CD14-positive monocyte (primary cell): ENCODE measurements around the gene PIGB. TPM values are rescaled to one million over a fixed set of nuclear protein-coding genes. Genes with fewer than 3 reads are reported as not detected.

Experiments
- DNase-seq, 3 donors: peaks; one replicate each; pipeline ENCODE4 v3.0.0-alpha.2; 2011 to 2022
- H2AFZ ChIP-seq: 2 replicates; pipeline ENCODE4 v1.6.0; 2012; ENCODE audit warnings: mild to moderate bottlenecking, low read depth, low read length, inconsistent platforms; ENCODE audit not compliant: insufficient read depth, poor library complexity, severe bottlenecking
- H3K27ac ChIP-seq, 2 donors: 1 replicate in 1 of 2; 2 replicates in 1 of 2; pipeline ENCODE4 v1.5.1; 2012 to 2013; ENCODE audit warnings: low read length in 2 of 2, control low read depth in 1 of 2, inconsistent platforms in 1 of 2, low read depth in 1 of 2, mild to moderate bottlenecking in 1 of 2
- H3K27me3 ChIP-seq, 2 donors: one replicate each; pipeline versions ENCODE4 v1.6.0 to v1.6.1; 2011 to 2013; ENCODE audit warnings: low read length in 2 of 2; ENCODE audit not compliant: control insufficient read depth in 2 of 2, insufficient read depth in 2 of 2
- H3K36me3 ChIP-seq, 2 donors: replicated peaks in 1 of 2; 1 replicate in 1 of 2; 2 replicates in 1 of 2; pipeline versions ENCODE4 v1.5.1 to v1.6.1; 2012 to 2013; ENCODE audit warnings: low read length in 2 of 2, control low read depth in 1 of 2, inconsistent platforms in 1 of 2, mild to moderate bottlenecking in 1 of 2; ENCODE audit not compliant: insufficient read depth in 2 of 2, control insufficient read depth in 1 of 2
- H3K4me1 ChIP-seq, 2 donors: 1 replicate in 1 of 2; 2 replicates in 1 of 2; pipeline versions ENCODE4 v1.5.1 to v1.6.1; 2012 to 2013; ENCODE audit warnings: low read length in 2 of 2, control low read depth in 1 of 2, inconsistent platforms in 1 of 2, mild to moderate bottlenecking in 1 of 2, moderate library complexity in 1 of 2; ENCODE audit not compliant: insufficient read depth in 2 of 2, control insufficient read depth in 1 of 2
- H3K4me2 ChIP-seq: replicated peaks from 2 replicates; pipeline ENCODE3; 2012; ENCODE audit warnings: low read length, moderate library complexity, mild to moderate bottlenecking; ENCODE audit not compliant: poor library complexity, severe bottlenecking; ENCODE audit errors: extremely low read depth
- H3K4me3 ChIP-seq, 3 experiments: fragments of 200-600 bp in 1 of 3; sonication (generic) in 1 of 3; replicated peaks in 1 of 3; 1 replicate in 2 of 3; 2 replicates in 1 of 3; pipeline ENCODE4 v1.5.1; 2011 to 2013; ENCODE audit warnings: low read length in 3 of 3, mild to moderate bottlenecking in 3 of 3, control low read depth in 2 of 3, low read depth in 2 of 3, inconsistent platforms in 1 of 3, moderate library complexity in 1 of 3
- H3K79me2 ChIP-seq: 2 replicates; pipeline ENCODE4 v1.6.0; 2012; ENCODE audit warnings: mild to moderate bottlenecking, control low read depth, inconsistent platforms, low read length, moderate library complexity; ENCODE audit not compliant: insufficient read depth
- H3K9ac ChIP-seq: 2 replicates; pipeline ENCODE4 v1.6.0; 2017; ENCODE audit warnings: low read length, mild to moderate bottlenecking; ENCODE audit not compliant: insufficient read depth, poor library complexity, severe bottlenecking
- H3K9me3 ChIP-seq, 2 donors: replicated peaks in 1 of 2; 1 replicate in 1 of 2; 2 replicates in 1 of 2; pipeline versions ENCODE4 v1.5.1 to v1.6.1; 2012 to 2013; ENCODE audit warnings: low read length in 2 of 2, control low read depth in 1 of 2; ENCODE audit not compliant: control insufficient read depth in 1 of 2, insufficient read depth in 1 of 2
- H4K20me1 ChIP-seq: 2 replicates; pipeline ENCODE4 v1.6.0; 2012; ENCODE audit warnings: mild to moderate bottlenecking, low read length, control low read depth, moderate library complexity; ENCODE audit not compliant: insufficient read depth
- H3K27ac Mint-ChIP-seq, 7 donors: one replicate each; pipeline ENCODE4 v1.8.0; 2020; ENCODE audit warnings: mild to moderate bottlenecking in 7 of 7, mixed read lengths in 7 of 7, moderate library complexity in 6 of 7, inconsistent platforms in 2 of 7
- H3K27me3 Mint-ChIP-seq, 3 donors: one replicate each; pipeline ENCODE4 v1.8.0; 2021 to 2022; ENCODE audit warnings: low read depth in 3 of 3, mild to moderate bottlenecking in 3 of 3, mixed read lengths in 3 of 3, moderate library complexity in 3 of 3, inconsistent platforms in 1 of 3
- H3K36me3 Mint-ChIP-seq, 2 donors: one replicate each; pipeline ENCODE4 v1.8.0; 2020; ENCODE audit warnings: mixed read lengths in 2 of 2, inconsistent platforms in 1 of 2, mild to moderate bottlenecking in 1 of 2
- H3K4me1 Mint-ChIP-seq: one replicate; pipeline ENCODE4 v1.8.0; 2020; ENCODE audit warnings: mild to moderate bottlenecking, mixed read lengths
- H3K4me3 Mint-ChIP-seq, 2 donors: one replicate each; pipeline ENCODE4 v1.8.0; 2020; ENCODE audit warnings: mild to moderate bottlenecking in 2 of 2, mixed read lengths in 2 of 2, moderate library complexity in 1 of 2
- H3K9me3 Mint-ChIP-seq, 7 donors: one replicate each; pipeline ENCODE4 v1.8.0; 2020 to 2022; ENCODE audit warnings: mixed read lengths in 7 of 7, mild to moderate bottlenecking in 6 of 7, moderate library complexity in 6 of 7, inconsistent platforms in 2 of 7
- CTCF ChIP-seq: fragments of 200-600 bp; IDR thresholded peaks from one replicate; pipeline ENCODE4 v1.8.0; 2022; ENCODE audit warnings: antibody characterized with exemption, mild to moderate bottlenecking
- WGBS: methylation state at CpG from one replicate; pipeline ENCODE4 v1.1.5; 2013; ENCODE audit warnings: missing lambda C conversion rate; ENCODE audit not compliant: insufficient coverage; 5-methylcytosine and 5-hydroxymethylcytosine counted together
- intact Hi-C, 2 donors: fragments of 100-400 bp; cut with micrococcal nuclease; formaldehyde crosslinking; loops; one replicate each; pipeline versions ENCODE4 v1.15.0 to v1.15.1; 2023
- polyA plus RNA-seq, 3 donors: library from polyadenylated mRNA; depleted of rRNA in 1 of 3; unstranded in 2 of 3; stranded (reverse) in 1 of 3; fragments of 300-500 nt in 2 of 3; fragments of >200 nt in 1 of 3; fragmentation: Illumina TruSeq in 2 of 3; gene quantifications; 1 replicate in 2 of 3; 2 replicates in 1 of 3; pipeline ENCODE4 v1.2.3, GENCODE V29; 2012 to 2021

The PIGB gene
- polyA plus RNA-seq, 3 donors, result 15.3 to 16.8 (median 15.8) TPM

GRCh38 chr15:55401786-55402246 lies 82.8 kb downstream of the PIGB start:
- peak in 1 of 3 donors; percentile 6 for DNase-seq
- Histone ChIP-seq H3K4me2 (peak overlapping the region; percentile 66), H2AFZ (peak overlapping the region; percentile 48), H3K4me3 (peak overlapping the region in 1 of 3 experiments; percentile 48), H3K79me2 (peaks cover 91% of the 10 kb centered on the region), H3K36me3 (peaks cover 0 to 28% of the 10 kb centered on the region in 2 donors), H3K27ac (peak overlapping the region; percentile 82 to 84), H4K20me1 (peaks cover 5% of the 10 kb centered on the region), H3K9me3 (no peaks in the 10 kb centered on the region), H3K9ac (no peak overlapping the region), H3K27me3 (no peaks in the 10 kb centered on the region), H3K4me1 (peaks cover 53 to 70% of the 10 kb centered on the region in 2 donors)
- TF ChIP-seq CTCF, result no peak
- H3K9me3 Mint-ChIP-seq, result peaks cover 0 to 8% (median 0%) of the 10 kb centered on the region in 7 donors
- H3K27ac Mint-ChIP-seq, result peak overlapping the region; percentile 74 to 93 (median 90)
- peaks cover 82% of the 10 kb centered on the region for H3K4me1 Mint-ChIP-seq
- H3K36me3 Mint-ChIP-seq, result peaks cover 20 to 23% of the 10 kb centered on the region in 2 donors
- intact Hi-C loops, result loop anchor here in 1 of 2 donors (10.0 kb wide), 2 partner anchors 77 to 177 kb away; no protein-coding TSS in a partner anchor
- peaks cover 0 to 1% (median 0%) of the 10 kb centered on the region in 3 donors for H3K27me3 Mint-ChIP-seq
- 14% methylated on average over 1 of the region's 1 CpG for WGBS
- H3K4me3 Mint-ChIP-seq, result no peak overlapping the region

- H3K9ac ChIP-seq, result peak overlapping the region; percentile 19
These were observed 83.7 kb downstream of the PIGB start for GRCh38 chr15:55402707-55403106.

More at GRCh38 chr15:55402707-55403106, 83.7 kb downstream of the PIGB start:
- peaks cover 0 to under 1% (median 0%) of the 10 kb centered on the region in 3 donors for H3K27me3 Mint-ChIP-seq
- H3K36me3 ChIP-seq, result peaks cover 0 to 21% of the 10 kb centered on the region in 2 donors
- no peak overlapping the region for H2AFZ ChIP-seq
- peak overlapping the region; percentile 82 to 84 for H3K27ac ChIP-seq
- H3K4me3 ChIP-seq, result peak overlapping the region in 1 of 3 experiments; percentile 48
- peaks cover 91% of the 10 kb centered on the region for H3K79me2 ChIP-seq
- peak overlapping the region; percentile 66 for H3K4me2 ChIP-seq
- no peak for TF ChIP-seq CTCF
- H3K4me3 Mint-ChIP-seq, result peak overlapping the region; percentile 4 to 71
- no peak for DNase-seq
- peaks cover 81% of the 10 kb centered on the region for H3K4me1 Mint-ChIP-seq
- H3K9me3 Mint-ChIP-seq, result peaks cover 0 to 2% (median 0%) of the 10 kb centered on the region in 7 donors
- no peaks in the 10 kb centered on the region for H3K27me3 ChIP-seq
- intact Hi-C loops, result loop anchor here in 1 of 2 donors (10.0 kb wide), 2 partner anchors 78 to 178 kb away; no protein-coding TSS in a partner anchor
- peaks cover 5% of the 10 kb centered on the region for H4K20me1 ChIP-seq
- peak overlapping the region; percentile 74 to 93 (median 90) for H3K27ac Mint-ChIP-seq
- peaks cover 14 to 15% of the 10 kb centered on the region in 2 donors for H3K36me3 Mint-ChIP-seq
- H3K9me3 ChIP-seq, result no peaks in the 10 kb centered on the region
- H3K4me1 ChIP-seq, result peaks cover 60 to 73% of the 10 kb centered on the region in 2 donors
